GM12875 (cell line): ENCODE measurements around the gene DERA.
A peak's percentile ranks its signal among the peaks of the same experiment; 100 is the strongest.

Experiments
- H3K4me3 ChIP-seq: one replicate; pipeline ENCODE4 v1.5.1; 2011; ENCODE audit warnings: low read depth, low read length, control low read depth
- TF ChIP-seq, protein P1 (sequence below): IDR thresholded peaks from 2 replicates; pipeline ENCODE4 v1.5.1; 2011; ENCODE audit warnings: low read depth, mild to moderate bottlenecking, control low read depth, inconsistent platforms, low read length, moderate library complexity, borderline replicate concordance; ENCODE audit not compliant: insufficient read depth

Gene DERA

DNA sequence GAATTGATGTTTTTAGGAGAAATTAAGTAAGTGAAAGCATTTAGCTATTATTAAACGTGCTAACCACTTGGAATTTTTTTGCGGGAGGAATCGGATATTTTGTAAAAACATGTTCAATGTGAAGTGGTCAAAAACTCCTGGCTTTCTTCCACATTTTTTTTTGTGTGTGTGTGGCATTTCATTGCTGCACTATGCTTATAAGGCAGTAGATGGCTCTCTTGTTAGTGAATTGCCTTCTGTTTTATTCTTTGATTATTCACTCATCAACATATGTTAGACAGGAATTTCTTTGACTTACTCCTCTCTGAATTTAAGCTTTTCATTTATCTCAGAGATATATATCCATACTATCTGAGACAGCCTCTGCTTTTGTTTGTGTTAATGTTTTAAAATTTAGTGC lies 71.3 kb downstream of the DERA start:
- H3K4me3 ChIP-seq: no peak overlapping the region
- TF ChIP-seq, protein P1, sequence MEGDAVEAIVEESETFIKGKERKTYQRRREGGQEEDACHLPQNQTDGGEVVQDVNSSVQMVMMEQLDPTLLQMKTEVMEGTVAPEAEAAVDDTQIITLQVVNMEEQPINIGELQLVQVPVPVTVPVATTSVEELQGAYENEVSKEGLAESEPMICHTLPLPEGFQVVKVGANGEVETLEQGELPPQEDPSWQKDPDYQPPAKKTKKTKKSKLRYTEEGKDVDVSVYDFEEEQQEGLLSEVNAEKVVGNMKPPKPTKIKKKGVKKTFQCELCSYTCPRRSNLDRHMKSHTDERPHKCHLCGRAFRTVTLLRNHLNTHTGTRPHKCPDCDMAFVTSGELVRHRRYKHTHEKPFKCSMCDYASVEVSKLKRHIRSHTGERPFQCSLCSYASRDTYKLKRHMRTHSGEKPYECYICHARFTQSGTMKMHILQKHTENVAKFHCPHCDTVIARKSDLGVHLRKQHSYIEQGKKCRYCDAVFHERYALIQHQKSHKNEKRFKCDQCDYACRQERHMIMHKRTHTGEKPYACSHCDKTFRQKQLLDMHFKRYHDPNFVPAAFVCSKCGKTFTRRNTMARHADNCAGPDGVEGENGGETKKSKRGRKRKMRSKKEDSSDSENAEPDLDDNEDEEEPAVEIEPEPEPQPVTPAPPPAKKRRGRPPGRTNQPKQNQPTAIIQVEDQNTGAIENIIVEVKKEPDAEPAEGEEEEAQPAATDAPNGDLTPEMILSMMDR: peak; percentile 15; the same call in 1 of the 2 replicates

- TF ChIP-seq, protein P1: no peak
- no peak overlapping the region for H3K4me3 ChIP-seq
Measured at GRCh38 chr12:15982921-15983320, 71.8 kb downstream of the DERA start.

DNA sequence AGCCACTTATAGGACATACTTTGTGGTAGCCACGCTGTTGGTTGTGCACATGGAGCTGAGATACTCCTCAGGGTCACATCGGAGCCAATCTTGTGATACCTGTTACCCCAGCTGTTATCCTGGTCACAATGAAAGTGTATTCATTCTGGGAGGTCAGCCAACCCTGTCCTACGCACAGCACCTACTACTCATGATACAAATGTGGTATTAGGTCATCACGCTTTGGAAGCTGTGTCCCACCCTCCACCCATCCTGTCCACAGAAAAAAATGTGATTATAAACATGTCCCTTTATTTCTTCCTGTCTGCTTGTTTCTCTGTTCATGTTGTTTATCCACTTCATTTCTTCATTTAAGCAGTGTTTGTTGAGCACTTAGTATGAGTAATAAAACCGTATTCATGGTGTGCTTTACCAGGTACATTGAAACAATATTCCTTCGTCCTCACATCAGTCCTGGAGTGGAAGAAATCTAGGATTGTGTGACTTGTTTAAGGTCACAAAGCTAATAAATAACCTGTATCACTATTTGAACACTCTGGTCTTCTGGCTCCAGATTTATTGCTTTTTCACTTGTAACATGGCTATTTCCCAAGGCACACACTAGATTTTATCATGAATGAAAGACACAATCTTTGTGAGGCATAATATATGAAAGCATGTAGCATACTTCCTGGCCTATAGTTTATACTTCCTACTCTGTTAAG lies 73.1 kb downstream of the DERA start:
- no peak overlapping the region for H3K4me3 ChIP-seq
- TF ChIP-seq, protein P1: no peak

DNA sequence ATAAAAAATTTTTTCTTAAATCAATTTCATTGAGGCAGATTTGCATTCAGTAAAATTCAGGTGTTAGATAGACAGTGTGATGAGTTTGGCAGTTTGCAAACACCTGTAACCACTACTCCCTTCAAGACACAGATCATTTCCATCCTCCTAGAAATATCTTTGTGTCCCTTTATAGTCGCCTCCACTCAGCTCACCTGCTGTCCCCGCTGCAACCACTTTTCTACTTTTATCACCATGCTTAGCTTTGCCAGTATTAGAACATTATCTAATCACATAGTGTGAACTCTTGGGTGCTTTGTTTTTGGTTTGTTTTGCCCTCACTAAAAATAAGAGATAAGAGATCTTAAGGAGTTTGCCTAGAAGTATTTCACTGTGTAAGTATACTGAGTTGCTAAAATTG lies 73.8 kb downstream of the DERA start:
- TF ChIP-seq, protein P1: no peak
- no peak overlapping the region for H3K4me3 ChIP-seq

- no peak overlapping the region for H3K4me3 ChIP-seq
- TF ChIP-seq, protein P1: no peak
Measured at GRCh38 chr12:15987696-15988095, 76.6 kb downstream of the DERA start.

- TF ChIP-seq, protein P1: no peak
- H3K4me3 ChIP-seq: no peak overlapping the region
Measured at GRCh38 chr12:15988983-15989755, 78.0 kb downstream of the DERA start.

- no peak overlapping the region for H3K4me3 ChIP-seq
- TF ChIP-seq, protein P1: no peak
Measured at GRCh38 chr12:15995801-15996200, 84.7 kb downstream of the DERA start.
